GM21360 (cell line): Measurements from ENCODE around the gene TBX21.

ENCODE experiments used
- ATAC-seq: cut with Tn5 transposase; IDR thresholded peaks from one replicate; pipeline ENCODE4 v1.9.1; 2021; ENCODE audit warnings: mild to moderate bottlenecking, moderate library complexity; ENCODE audit not compliant: unreplicated experiment

Gene TBX21

DNA sequence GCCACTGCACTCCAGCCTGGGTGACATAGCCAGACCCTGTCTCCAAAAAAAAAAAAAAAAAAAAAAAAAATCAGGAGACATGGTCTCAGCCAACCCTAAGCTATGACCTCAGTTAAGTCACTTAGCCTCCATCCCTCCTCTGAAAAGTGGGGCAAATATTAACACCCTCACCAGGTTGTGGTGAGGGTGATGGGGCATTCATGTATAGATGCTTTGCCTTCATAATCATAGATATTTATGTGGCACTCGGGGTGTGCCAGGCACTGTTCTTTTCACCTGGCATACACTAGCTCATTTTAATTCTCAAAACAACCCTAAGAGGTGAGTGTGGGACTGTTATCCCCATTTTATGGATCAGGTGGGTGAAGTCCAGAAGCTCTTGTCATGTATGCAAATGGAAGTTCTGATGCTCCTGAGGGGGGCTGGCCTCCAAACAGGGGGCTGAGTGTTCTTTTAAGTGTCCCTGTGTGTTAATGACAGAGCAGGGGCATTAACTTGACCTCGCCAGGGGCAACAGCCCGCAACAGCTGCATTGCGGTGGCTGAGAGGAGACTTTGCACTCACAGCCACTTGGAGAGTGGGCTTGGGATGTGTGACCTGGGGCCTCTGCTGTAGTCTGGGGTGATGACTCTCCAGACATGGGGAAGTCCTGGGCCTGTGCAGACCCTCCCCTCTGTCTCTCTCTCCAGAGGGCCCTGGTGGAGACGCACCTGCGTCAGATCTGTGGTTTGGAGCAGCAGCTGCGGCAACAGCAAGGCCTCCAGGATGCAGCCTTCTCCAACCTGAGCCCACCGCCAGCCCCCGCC is 34.9 kb upstream of the TBX21 start:
- no peak for ATAC-seq

DNA sequence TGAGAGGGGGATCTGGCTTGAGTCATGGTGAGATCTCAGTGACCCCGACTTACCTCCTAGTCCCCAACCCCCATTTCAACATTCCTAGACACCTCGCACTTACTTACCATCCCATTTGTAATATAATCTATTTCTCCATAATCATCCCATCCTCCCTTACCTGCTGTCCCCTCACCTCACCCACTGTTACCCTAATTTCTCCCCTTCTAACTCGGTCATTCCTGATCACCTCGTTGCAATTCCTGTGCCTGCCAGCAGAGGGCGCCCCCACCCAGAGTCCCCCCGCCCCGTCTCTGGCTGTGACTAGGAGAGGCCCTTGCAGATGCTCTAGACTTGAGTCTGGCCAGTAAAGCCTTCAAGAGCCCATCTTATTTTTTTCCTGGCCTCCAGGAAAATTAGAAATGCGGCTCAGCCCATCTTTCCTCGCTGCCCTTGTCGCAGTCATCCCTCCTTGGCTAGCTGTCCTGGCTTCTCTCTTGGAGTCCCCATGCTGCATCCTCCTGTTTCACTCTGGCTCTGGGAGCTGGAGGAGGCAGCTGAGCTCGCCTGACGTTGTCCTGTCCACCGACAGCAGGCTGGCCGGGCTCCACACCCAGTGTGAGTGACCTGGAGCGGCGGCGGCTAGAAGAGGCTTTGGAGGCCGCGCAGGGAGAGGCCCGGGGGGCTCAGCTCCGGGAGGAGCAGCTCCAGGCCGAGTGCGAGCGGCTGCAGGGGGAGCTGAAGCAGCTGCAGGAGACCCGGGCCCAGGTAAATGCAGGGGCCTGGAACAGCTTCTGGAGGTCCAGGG is 34.1 kb upstream of the TBX21 start:
- ATAC-seq, result no peak

DNA sequence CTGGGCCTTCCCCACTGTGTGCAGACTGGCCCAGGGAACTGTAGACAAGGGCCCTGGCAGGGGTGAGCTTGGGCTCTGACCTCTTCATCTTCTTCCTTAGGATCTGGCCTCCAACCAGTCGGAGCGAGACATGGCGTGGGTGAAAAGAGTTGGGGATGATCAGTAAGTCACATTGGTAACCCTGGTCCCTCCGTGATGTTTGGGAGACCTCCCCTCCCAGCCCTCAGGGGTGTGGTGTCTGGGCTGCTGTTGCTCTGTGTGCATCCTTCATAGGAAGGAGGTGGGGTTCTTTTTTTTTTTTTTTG is 33.5 kb upstream of the TBX21 start:
- ATAC-seq, result no peak

DNA sequence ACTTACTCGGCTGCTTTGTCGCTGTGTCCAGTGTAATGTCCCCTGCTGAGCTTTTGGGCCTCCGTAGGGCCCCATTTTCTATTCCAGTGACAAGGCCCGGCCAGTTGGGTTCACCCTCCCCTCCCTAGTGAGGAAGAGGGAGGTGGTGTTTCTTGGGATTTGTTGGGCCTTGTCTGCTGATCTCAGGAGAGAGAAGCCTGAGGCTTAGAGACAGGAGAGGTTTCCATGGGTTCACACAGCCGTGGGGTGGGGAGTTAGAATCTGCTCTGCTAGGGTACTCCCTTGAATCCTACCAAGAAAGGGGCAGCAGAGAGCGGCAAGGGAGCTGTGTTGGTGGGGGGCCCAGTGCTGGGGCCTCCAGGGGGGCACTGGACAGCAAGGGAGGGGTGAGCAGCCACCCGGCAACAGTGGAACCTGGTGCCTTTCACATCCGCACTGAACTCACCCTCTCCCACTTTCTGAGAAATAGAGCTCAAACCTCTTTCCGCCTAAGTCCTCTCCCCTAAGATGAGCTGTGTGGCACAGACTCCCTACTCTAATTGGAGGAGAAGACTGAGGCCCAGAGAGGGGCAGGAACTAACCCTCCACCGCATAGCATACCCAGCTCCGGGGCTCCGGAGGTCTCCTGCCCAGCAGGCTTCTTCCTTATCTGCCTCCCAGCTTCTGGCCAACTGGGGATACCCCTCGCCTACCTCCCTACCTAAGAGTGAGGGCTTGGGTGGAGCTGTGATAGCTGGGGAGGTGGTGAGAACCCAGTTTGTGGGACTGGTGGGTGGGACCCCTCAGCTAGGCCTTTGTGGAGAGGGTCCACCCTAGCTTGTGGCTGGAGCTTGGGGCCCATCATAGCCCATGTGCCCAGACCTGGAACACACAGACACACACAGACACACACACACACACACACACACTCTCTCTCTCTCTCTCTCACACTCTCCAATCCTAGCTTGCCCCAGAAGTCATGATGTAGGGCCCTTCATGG is 32.3 kb upstream of the TBX21 start:
- no peak for ATAC-seq

DNA sequence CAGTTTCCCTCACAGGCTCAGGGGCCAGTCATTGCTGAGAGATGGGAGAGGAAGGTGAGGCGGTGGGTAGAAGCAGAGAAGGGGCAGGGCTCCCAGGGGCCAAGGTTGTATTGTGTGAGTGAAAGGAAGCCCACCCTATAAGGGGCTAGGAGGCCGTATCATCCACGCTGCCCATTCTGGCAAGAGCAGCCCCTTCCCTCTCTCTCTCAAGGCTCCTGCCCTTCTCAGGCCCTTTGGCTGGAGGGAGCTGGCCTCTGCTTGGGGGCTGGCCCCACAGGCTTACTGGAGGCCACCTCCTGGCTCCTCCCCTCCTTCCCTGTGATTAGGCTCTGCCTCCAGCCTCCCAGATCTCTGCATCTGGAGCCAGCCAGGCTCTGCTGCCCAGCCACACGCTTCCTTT is 31.4 kb upstream of the TBX21 start:
- no peak for ATAC-seq

DNA sequence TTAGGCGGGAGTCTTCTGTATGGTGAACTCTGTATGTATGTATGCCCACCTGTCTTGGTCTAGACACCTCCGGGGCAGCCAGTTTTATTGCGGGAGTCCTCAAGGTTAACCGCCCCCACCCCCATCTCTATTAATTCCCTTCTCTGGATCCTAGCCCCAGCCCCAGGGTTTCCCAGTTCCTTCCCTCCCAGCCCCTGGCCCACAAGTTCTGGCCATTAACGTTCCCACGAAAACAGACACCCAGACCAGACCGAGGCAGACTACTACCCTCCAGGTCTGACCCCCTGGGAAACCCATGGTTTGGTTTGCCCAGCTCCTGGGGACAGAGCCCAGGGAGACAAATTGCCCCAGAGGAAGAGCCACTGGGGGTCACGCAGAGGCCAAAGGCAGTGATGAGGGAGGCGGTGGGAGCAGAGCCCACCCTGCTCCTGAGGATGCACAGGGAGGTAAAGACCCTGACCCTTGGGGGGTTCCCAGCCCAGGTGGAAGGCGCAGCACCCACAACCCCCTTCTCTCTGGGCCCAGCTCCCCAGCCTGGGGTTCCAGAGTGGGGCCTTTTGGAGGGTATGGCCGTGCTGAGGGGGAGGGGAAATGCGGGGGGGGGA is 30.5 kb upstream of the TBX21 start:
- ATAC-seq, result no peak

DNA sequence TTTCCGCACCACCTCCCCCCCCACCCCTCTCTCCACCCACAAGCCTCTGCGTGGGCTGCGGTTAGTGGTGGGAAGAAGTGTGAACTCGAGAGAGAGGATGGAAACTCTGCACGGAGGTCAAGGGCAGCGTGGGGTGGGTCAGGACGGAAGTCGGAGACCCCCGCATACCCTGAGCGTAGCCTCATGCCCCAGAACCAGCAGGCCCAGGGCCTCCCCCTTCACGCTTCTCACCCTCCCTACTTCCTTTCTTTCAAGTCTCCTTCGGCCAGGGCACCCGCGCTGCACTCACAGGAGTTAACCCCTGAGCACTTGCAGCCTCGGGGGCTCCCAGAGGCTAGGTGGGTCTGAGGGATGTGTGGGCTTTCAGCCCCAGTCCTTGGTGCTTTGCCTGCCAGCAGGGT is 29.8 kb upstream of the TBX21 start:
- no peak for ATAC-seq

DNA sequence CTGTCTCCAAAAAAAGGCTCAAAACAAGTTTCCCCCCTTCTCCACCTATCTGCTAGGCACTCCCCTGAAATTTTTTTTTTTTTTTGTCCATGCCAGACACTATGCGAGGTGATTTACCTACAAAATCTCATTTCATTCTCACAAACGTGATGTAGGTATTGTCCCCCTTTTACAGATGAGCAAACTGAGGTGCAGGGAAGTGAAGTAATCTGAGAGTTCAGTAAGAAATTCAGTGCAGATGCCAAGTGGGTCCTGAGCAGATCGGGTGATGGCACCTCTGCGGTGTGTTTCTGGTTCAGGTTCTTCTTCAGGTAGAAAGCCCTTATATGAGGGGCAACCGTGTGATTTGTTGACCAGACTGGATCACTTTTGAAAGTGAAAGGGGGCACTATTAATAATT is 29.4 kb upstream of the TBX21 start:
- no peak for ATAC-seq

DNA sequence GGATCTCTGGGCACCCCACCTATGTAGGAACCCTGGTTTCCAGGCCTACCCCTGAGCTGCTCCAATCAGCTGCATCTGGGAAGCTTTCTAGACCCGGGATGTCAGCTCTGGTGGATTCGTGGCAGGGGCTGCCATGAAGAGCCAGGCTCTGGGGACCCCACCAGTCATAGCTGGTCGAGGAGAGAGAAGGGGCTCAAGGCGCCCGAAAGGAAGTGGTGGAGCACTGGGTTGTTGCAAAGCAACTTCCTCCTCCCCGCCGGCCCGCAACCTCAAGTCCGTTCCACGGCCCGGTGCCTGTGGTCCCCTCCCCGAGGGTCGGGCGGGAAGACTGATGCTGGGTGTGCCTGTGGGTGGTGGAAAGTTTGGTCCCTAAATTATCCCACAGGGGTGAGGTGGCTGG is 28.9 kb upstream of the TBX21 start:
- ATAC-seq, result no peak

DNA sequence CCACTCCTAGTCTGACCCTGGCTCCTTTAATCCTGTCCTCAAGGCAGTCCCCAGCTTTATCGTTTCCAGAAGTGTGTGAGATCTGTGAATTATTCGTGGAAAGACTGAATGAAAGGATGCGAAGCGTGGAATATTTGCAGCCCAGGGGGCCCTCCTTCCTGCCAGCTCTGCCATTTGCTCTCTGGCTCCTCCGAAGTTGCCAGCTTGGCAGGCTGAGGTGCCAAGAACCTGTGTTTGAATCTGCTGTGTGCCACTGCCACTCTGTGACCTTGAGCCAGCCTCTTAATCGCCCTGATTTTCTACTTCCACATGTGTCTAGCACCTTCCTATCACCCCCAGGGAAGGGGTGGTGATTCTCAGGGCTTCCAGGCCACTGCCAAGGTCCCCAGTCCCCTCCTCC is 28.3 kb upstream of the TBX21 start:
- ATAC-seq, result no peak

DNA sequence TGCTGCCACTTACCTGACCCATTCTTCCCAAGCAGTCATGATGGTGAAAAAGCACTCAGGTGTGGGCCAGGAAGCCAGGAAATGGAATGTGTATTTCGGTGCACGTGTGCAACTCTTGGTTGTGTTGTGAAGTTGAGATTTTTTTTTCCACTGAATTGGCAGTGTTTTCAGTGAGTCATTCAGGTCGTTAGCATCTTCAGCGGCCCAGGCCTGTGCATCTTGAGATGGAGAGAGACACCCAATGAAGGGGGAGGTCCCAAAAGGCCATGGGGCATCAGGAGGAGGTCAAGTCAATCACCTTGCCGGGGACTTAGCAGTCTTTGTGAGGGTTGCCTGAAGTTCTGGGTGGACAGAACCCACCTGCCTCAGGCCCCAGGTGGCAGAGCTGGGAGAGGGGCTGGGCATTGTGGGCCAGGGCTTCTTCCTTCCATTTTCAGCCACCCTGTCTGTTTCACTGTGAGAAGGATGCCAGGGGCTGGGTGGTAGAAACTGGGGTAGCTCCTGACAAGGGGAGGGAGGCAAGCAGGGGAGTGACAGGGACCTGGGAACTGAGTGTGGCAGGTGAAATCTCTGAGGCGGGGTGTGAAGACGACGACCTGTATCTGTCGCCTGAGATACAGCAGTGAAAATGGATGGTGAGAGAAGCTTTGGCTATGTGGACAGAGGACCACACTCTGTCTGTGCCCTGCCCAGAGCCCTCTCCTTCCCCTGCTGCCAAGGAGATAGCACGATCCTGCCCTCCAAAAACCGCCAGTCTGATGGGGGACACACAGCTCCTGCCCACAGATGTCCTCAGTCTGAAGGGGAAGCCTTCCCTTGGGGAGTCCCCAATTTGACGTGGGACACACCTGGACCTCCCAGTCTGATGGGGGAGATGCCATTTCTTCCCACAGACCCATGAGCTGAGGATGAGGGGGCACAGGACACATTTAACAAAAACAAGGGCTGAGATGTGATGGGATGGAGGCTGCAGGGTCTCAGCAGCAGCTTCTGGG is 27.2 kb upstream of the TBX21 start:
- no peak for ATAC-seq

DNA sequence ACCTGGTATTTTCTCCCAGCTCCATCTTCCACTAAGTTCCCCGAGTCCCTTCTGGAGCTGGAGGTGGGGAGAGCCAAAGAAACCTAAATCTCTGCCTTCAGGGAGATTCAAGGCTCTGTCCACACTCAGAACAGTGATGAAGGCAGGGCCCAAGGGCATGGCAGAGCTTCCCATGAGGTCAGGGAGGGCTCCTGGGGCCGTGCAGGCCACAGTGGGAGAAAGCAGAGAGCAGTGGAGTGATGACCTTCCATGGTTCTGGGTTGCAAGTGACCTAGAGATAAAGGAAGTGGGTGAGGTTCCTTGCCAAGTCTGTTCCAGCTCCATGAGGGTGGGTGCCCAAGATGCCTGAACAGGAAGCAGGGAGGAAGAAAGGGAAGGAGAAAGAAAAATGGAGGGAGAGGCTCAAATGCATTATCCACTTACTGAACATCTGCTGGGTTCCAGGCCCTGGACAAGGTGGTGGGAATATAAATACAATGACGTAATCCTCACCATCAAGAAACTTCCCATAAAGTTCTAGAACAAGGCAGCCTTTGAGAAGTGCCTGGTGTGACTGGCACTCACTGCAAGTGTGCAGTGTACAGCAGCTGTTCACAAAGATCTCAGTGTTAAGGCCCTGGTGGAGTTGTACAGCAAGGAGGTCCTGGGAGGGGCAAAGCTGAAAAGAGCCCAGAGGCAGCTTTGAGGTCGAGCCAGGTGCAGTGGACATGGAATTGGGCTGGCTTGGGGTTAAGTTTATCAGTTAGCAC is 25.8 kb upstream of the TBX21 start:
- no peak for ATAC-seq

DNA sequence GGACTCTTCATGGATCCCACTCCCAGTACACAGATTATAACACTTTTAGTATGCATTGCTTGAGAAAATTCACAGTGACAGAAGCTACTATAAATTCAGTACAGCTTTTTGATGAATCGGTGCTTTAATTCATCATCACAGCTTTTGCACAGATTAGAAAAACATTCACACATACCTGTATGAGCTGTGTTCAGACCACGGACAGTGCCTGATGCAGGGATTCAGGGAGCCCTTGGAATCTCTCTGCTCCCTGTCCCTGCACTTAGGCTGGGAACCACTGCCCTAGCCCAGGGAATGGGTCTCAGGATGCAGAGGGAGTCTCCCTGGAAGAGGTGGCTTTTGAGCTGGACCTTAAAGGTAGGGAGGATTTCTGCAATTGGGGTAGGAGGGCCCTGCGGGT is 25.2 kb upstream of the TBX21 start:
- ATAC-seq, result no peak

DNA sequence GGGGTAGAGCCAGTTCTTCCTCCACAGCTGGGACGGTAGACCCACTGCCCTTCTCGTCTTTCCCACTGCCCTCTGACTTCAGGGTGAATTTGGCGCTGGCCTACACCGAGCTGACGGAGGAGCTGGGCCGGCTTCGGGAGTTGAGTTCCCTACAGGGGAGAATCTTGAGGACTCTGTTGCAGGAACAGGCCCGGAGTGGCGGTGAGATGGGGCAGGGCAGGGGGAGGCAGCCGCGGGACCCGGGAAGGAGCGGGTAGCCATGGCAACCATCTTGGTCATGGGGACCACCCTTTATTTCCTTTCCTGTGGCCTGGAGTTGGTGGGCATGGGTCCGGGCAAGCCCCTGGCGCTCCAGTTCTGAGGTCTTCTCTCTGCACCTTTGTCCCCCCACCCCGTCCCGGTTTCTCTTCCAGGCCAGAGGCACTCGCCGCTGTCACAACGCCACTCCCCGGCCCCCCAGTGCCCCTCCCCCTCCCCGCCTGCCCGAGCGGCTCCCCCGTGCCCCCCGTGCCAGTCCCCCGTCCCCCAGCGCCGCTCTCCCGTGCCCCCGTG is 24.6 kb upstream of the TBX21 start:
- no peak for ATAC-seq

DNA sequence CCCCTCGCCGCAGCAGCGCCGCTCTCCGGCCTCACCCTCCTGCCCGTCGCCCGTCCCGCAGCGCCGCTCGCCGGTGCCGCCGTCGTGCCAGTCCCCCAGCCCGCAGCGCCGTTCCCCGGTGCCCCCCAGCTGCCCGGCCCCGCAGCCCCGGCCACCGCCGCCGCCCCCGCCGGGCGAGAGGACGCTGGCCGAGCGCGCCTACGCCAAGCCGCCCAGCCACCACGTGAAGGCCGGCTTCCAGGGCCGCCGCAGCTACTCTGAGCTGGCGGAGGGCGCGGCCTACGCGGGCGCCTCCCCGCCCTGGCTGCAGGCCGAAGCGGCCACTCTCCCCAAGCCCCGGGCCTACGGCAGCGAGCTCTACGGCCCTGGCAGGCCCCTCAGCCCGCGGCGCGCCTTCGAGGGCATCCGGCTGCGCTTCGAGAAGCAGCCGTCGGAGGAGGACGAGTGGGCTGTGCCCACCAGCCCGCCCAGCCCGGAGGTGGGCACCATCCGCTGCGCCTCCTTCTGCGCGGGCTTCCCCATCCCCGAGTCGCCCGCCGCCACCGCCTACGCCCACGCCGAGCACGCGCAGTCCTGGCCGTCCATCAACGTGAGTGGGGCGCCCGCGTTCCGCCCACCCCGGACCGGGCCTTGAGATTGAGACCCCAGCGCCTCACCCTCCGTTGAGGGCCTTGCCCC is 24.0 kb upstream of the TBX21 start:
- ATAC-seq, result no peak

DNA sequence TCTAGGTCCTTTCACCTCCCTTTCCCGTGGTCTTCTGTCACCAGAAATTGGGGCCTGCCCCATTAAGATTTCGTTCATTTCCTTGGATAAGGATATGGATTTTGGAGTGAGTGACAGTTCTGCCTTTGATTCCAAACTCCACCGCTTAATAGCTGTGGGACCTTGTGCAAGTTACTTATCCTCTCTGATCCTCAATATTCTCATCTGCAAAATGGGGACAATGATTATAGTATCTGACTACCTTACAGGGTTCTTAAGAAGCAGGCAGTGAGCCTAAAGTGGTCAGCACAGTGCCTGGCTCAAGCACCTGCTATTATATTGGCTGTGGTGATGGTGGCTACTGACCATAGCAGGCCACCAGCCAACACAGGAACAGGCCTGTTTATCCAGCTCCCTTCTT is 23.4 kb upstream of the TBX21 start:
- ATAC-seq, result no peak

DNA sequence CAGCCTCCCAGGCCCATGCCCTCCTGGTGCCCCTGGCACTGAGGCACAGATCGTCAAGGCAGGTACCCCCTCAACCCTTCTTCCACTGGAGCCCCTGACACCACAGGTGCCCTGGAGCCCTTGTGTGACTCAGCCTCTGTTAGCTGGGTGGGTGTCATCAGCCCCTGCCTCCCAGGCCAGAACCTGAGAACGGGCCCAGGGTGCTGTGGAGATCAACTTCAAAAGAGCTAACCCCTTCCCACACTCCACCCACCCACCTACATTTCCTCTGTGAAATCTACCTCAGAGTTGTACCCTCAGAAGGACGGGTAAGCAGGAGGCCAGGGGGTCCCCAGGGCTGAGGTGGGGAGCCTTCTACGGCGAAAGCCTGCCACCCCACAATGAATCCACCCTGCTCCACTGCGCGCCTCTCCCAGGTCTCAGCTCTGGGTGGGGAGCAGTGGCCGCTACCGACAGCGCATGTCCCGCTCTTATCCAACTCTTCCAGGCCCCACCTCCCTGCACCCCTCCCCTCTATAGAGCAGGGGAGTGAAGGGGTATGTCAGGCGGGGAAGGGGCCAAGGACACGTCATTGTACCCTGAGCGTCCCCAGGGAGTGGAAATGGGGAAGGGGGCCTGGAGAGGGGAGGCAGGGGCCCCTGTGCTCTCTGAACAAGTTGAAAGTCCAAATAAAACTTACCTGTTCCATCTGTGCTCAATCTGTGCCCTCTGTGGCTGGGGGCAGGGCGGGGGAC is 21.5 kb upstream of the TBX21 start:
- no peak for ATAC-seq
